C4-2B (cell line): ENCODE results near the gene PLEKHM3.

Experiments used
- H3K27ac ChIP-seq: fragments of 450-650 bp; 2 replicates; pipeline ENCODE4 v1.5.1; 2017
- ZFX ChIP-seq: fragments of 450-650 bp; IDR thresholded peaks from 2 replicates; pipeline ENCODE4 v1.6.1; 2017
- TF ChIP-seq, protein P1 (sequence below): fragments of 450-650 bp; conservative IDR thresholded peaks from 2 replicates; pipeline ENCODE4 v1.5.1; 2017; ENCODE audit warnings: mild to moderate bottlenecking

The PLEKHM3 gene

DNA sequence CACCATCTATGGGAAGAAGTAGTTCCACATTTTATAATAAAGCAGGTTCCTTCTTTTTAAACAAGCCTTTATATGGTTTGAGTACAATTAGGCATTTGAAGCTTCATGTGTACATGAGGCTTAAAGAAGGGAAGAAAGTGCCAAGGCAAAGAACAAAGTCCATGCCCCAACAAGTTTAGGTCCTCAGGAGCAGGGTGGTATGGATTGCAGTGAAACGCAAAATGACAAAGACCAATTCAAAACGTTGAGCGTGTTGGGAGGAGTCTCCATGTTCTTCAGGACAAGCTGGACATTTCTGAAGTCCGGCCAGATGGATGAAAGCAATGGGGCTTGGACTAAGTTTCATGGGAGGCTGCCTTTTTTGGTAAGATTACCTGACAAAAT is 176.8 kb downstream of the PLEKHM3 start:
- TF ChIP-seq ZFX = no peak
- TF ChIP-seq, protein P1, sequence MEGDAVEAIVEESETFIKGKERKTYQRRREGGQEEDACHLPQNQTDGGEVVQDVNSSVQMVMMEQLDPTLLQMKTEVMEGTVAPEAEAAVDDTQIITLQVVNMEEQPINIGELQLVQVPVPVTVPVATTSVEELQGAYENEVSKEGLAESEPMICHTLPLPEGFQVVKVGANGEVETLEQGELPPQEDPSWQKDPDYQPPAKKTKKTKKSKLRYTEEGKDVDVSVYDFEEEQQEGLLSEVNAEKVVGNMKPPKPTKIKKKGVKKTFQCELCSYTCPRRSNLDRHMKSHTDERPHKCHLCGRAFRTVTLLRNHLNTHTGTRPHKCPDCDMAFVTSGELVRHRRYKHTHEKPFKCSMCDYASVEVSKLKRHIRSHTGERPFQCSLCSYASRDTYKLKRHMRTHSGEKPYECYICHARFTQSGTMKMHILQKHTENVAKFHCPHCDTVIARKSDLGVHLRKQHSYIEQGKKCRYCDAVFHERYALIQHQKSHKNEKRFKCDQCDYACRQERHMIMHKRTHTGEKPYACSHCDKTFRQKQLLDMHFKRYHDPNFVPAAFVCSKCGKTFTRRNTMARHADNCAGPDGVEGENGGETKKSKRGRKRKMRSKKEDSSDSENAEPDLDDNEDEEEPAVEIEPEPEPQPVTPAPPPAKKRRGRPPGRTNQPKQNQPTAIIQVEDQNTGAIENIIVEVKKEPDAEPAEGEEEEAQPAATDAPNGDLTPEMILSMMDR = no peak
- peak overlapping the region; percentile 78 for H3K27ac ChIP-seq

DNA sequence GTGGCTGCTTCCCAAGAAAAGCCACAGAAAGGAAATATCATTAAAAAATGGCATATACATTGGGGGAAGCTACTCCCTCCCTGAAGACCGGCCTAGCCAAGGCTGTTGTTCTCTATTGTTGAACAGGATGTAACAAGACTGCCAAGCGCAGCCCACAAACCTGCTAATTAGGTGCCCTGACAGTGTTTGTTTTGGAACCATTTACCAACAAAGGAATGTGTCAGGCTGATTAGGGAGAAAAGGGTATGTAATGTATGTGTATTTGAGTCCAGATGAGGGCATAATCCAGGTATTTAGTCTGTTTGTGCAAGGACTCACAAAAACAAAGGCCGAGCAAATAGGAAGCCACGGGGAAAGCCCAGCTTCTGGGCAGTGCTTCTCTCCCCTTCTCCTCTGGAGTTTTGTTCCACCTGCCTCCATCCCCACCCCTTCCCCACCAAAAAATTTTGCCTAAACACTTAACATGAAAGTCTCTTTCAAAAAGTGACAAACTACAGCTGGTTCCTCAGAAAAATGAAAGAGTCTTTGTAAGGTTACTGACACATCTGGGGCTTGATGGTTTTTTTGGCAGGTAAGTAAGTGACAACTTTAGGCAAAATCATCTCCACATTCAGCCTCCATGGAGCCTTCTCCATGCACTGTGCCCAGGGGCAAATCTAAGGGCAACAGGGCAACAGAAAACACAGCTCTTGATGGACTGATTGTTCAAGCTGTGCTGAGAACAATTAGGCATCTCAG is 177.4 kb downstream of the PLEKHM3 start:
- TF ChIP-seq, protein P1 = no peak
- TF ChIP-seq ZFX = no peak
- peak overlapping the region; percentile 78; the same call in 1 of the 2 replicates for H3K27ac ChIP-seq

DNA sequence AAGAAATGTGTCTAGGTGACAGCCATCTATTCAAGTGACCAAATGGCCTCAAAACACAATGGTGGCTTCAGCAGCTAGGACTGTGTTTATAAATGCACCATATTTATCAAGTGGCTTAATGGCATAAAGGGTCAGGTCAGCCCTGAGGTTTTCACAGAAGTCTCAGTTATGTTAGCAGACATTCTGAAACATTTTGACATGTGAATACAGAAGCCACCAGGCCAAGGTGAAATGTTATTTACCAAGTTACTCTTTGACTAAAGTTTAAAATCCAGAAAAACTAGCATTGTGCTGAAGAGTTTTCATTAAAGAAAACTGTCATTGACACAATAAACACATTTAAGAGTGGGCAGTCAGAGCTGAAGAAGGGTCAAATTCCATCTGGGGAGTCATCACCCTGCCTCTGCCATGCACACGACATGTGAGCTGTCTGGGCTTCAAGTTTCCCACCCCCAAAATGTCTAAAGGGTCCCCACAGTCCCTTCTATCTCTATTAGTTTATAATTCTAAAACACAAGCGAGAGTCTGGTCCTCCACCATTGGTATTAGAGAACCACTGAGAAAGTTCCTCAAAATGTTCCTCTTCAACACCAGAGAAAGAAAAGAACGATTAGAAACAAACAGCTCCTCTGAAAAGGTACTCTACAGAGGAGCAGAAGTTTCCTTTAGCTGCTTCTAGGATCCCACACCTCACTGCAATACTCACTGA is 178.1 kb downstream of the PLEKHM3 start:
- peak overlapping the region; percentile 78; the same call in 1 of the 2 replicates for H3K27ac ChIP-seq

DNA sequence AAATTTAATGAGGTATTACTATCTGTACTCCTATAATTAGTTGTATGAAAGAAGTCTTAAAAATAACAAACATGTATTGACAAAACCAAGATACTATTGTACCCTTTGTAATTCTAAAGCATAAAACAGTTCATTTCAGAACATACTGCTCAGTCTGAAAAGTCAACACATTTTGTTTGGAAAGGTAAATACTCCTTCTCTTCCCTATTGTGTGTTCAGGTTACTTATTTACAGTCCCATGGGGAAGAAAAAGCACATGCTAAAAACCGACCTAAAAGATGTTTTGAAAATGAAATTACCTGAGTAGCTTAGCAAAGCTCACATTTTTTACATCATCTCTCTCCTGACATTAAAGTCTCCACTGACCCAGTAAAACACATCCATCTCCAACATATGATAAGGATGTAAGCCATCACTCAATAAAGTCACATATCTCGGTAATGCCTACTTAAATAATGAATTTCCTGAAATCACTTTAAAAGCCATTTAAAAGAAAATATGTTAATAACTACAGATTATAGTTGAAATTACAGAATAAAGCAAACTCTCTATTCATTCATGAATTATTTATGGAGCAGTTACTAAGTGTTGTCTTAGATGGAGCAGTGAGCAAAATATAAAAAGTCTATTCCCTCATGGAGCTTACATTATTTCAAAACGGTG is 180.0 kb downstream of the PLEKHM3 start:
- TF ChIP-seq ZFX = no peak
- TF ChIP-seq, protein P1 = no peak
- no peak overlapping the region for H3K27ac ChIP-seq

More for the DNA sequence above, 178.1 kb downstream of the PLEKHM3 start:
- TF ChIP-seq, protein P1 = no peak
- TF ChIP-seq ZFX = no peak

GRCh38 chr2:207844648-207845047 is 180.7 kb downstream of the PLEKHM3 start:
- H3K27ac ChIP-seq = peak overlapping the region; percentile 85
- TF ChIP-seq, protein P1 = no peak
- TF ChIP-seq ZFX = no peak

DNA sequence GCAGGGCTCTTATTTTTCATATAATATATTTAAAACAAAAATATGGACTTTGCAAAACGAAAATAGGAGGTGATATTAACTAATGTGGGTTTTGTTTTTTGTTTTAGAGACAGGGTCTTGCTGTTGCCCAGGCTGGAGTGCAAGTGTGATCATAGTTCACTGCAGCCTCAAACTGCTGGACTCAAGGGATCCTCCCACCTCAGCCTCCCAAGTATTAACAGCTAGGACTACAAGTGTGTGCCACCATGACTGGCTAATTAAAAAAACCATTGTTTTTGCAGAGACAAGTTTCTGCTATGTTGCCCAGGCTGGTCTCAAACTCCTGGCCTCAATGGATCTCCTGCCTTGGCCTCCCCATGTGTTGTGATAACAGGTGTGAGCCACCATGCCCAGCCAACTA is 185.2 kb downstream of the PLEKHM3 start:
- TF ChIP-seq ZFX = no peak
- TF ChIP-seq, protein P1 = no peak
- no peak overlapping the region for H3K27ac ChIP-seq

DNA sequence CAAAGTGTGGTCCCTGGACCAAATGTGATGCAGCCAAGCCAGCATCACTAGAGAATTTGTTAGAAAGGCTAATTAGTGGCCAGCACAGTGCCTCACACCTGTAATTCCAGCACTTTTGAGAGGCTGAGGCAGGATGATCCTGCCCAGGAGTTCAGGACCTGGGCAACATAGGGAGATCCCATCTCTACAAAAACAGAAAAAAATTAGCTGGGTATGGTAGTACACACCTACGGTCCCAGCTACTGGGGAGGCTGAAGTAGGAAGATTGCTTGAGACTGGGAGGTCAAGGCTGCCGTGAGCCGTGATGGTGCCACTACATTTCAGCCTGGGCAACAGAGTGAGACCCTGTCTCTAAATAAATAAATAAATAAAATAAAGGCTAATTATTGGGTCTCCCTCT is 185.8 kb downstream of the PLEKHM3 start:
- TF ChIP-seq, protein P1 = no peak
- TF ChIP-seq ZFX = no peak

More for the DNA sequence above, 185.8 kb downstream of the PLEKHM3 start:
- no peak overlapping the region for H3K27ac ChIP-seq
